ENCODE results near the gene HPGD. TPM values are rescaled to one million over a fixed set of nuclear protein-coding genes. Genes with fewer than 3 reads are reported as not detected.

HPGD gene
- total RNA-seq, 4 donors from 2014 or later: 1.0 to 7.2 (median 2.7) TPM

DNA sequence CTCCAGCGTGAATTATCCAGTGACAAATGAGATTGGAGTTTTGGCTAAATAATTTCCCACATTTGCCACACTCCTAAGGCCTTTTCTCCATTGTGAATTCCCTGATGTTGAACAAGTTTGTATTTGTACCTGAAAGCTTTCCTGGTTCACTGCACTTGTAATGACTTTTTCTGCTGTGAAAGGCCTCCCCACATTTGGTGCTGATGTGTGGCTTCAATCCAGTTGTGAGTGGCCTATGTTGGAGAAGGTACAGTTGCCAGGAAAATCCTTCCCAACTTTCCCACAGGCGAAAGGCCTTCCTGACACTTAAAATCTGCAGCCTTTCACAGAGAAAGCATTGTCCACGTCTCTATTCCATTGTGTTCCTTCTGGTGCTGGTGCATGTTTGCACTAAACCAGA lies 17.3 kb upstream of the HPGD start:
- no peaks in the 10 kb centered on the region for H3K9me3 ChIP-seq
- H3K36me3 ChIP-seq: no peaks in the 10 kb centered on the region
- no peak for DNase-seq (ENCODE audit: low spot score in 2 of 2)
- no peaks in the 10 kb centered on the region for H3K4me1 ChIP-seq
- no peak overlapping the region for H3K4me3 ChIP-seq
- 36 to 71% methylated on average over 3 of the region's 3 CpGs for WGBS, 2 donors
- TF ChIP-seq POLR2A (IDR thresholded peaks at IDR 0.05) (no peak), EP300 (IDR thresholded peaks at IDR 0.05) (no peak)
- TF ChIP-seq, protein P1, sequence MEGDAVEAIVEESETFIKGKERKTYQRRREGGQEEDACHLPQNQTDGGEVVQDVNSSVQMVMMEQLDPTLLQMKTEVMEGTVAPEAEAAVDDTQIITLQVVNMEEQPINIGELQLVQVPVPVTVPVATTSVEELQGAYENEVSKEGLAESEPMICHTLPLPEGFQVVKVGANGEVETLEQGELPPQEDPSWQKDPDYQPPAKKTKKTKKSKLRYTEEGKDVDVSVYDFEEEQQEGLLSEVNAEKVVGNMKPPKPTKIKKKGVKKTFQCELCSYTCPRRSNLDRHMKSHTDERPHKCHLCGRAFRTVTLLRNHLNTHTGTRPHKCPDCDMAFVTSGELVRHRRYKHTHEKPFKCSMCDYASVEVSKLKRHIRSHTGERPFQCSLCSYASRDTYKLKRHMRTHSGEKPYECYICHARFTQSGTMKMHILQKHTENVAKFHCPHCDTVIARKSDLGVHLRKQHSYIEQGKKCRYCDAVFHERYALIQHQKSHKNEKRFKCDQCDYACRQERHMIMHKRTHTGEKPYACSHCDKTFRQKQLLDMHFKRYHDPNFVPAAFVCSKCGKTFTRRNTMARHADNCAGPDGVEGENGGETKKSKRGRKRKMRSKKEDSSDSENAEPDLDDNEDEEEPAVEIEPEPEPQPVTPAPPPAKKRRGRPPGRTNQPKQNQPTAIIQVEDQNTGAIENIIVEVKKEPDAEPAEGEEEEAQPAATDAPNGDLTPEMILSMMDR (IDR thresholded peaks at IDR 0.05): no peak
- H3K27ac ChIP-seq: no peak overlapping the region
- no peaks in the 10 kb centered on the region for H3K27me3 ChIP-seq

DNA sequence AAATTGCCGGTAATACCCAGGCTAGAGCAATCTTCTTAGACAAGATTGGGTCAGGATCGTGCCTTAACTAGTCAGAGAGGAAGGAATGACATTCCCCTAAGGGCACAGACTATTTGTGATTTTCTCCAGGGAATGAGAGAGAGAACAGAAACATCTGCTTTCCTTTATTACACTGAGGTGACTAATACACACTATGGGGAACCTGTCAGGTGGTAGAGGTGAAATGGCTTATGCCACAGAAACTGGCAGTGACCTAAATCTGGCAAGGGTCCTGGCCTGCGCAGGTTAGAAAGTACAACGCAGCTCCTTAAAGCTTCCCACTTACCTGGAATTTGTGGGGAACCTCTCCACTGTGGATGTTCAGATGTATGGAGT lies 16.6 kb upstream of the HPGD start:
- Histone ChIP-seq H3K27ac (no peak overlapping the region), H3K4me3 (no peak overlapping the region), H3K27me3 (no peaks in the 10 kb centered on the region), H3K9me3 (no peaks in the 10 kb centered on the region), H3K36me3 (no peaks in the 10 kb centered on the region), H3K4me1 (no peaks in the 10 kb centered on the region)
- WGBS, 2 donors: 91 to 95% methylated on average over 4 of the region's 4 CpGs
- TF ChIP-seq, protein P1 (IDR thresholded peaks at IDR 0.05): no peak
- no peak for TF ChIP-seq EP300 (IDR thresholded peaks at IDR 0.05)
- TF ChIP-seq POLR2A (IDR thresholded peaks at IDR 0.05): no peak
- no peak for DNase-seq (ENCODE audit: low spot score in 2 of 2)

DNA sequence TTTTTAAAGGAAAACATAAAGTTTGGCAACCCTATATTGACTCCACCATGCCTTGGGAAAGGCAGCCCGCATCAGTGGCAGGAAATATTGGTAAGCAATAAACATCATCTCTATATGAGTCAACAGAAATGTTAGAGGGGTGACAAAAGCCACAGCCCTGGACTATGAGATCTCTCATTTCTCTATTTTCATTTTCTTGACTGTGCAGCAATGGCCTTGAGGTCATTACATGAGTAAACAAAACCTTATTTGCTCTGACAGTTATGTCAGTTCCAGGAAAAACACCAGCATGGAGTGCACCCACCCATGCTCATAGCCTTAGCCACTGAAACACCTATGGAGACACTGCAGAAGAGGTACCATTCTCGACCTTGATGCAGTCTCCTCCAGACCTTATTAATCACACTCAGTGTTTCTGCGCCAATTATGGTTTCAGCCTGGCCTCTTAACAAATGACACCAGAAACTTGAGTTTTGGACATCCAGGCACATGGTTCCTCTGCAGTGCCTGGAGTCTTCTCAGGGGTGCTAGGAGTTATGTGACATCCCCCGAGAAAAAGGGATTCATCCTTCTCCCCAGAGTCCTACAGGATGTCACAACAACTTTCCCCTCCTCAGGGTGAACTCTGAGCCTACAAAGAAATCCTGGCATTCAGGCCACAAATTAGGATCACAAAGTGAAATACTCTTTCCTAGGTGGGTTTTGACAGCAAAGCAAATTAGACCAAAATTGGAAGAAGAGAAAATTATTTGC lies 16.0 kb upstream of the HPGD start:
- no peak for TF ChIP-seq POLR2A (IDR thresholded peaks at IDR 0.05)
- TF ChIP-seq, protein P1 (IDR thresholded peaks at IDR 0.05): no peak
- TF ChIP-seq EP300 (IDR thresholded peaks at IDR 0.05): no peak
- no peaks in the 10 kb centered on the region for H3K36me3 ChIP-seq
- H3K27ac ChIP-seq: no peak overlapping the region
- H3K4me1 ChIP-seq: no peaks in the 10 kb centered on the region
- DNase-seq (ENCODE audit: low spot score in 2 of 2): no peak
- 68 to 95% methylated on average over 4 of the region's 4 CpGs for WGBS, 2 donors
- H3K4me3 ChIP-seq: no peak overlapping the region
- no peaks in the 10 kb centered on the region for H3K27me3 ChIP-seq
- H3K9me3 ChIP-seq: no peaks in the 10 kb centered on the region

DNA sequence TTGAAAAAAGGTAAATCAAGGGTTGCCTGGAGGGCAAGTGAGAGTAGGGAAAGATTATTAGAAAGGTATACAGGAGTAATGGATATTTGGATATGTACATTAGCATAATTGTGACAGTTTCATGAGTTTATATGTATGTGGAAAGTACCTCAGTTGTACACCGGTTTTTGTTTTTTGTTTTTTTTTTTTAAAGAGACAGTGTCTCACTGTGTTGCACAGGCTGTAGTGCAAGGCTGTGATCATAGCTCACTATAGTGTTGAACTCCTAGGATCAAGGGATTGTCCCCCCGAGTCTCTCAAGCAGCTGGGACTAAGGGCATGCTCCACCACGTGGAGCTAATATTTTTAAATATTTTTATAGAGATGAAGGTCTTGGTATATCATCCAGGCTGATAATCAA lies 15.3 kb upstream of the HPGD start:
- Histone ChIP-seq H3K36me3 (no peaks in the 10 kb centered on the region), H3K4me3 (no peak overlapping the region), H3K27ac (no peak overlapping the region), H3K9me3 (no peaks in the 10 kb centered on the region), H3K4me1 (no peaks in the 10 kb centered on the region), H3K27me3 (no peaks in the 10 kb centered on the region)
- WGBS, 2 donors: 61 to 71% methylated on average over 3 of the region's 3 CpGs
- DNase-seq (ENCODE audit: low spot score in 2 of 2): no peak
- no peak for TF ChIP-seq EP300 (IDR thresholded peaks at IDR 0.05)
- no peak for TF ChIP-seq POLR2A (IDR thresholded peaks at IDR 0.05)
- TF ChIP-seq, protein P1 (IDR thresholded peaks at IDR 0.05): no peak

DNA sequence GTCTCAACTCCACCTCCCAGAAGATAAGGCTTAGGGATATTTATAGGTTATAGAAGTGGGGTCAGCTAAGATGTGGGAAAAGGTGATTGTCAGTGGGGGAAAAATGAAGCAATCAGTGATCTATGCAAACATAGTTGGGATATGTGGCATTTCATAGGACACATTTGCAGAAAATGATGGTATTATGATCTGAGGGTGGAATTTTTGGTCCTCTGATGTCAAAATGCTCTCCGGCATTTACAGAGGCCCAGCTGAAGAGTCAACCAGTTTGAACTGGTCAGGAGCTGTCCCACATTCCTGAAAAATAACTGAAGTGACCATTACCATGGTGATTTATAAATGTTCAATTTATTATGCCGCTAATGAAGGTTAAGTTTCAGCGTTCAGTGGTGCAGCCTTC lies 12.2 kb upstream of the HPGD start:
- Histone ChIP-seq H3K27me3 (no peaks in the 10 kb centered on the region), H3K36me3 (no peaks in the 10 kb centered on the region)
- 81 to 82% methylated on average over 3 of the region's 3 CpGs for WGBS, 2 donors

More for the DNA sequence above, 12.2 kb upstream of the HPGD start:
- DNase-seq (ENCODE audit: low spot score in 2 of 2): no peak
- H3K4me3 ChIP-seq: no peak overlapping the region
- no peaks in the 10 kb centered on the region for H3K9me3 ChIP-seq
- TF ChIP-seq EP300 (IDR thresholded peaks at IDR 0.05) (no peak), POLR2A (IDR thresholded peaks at IDR 0.05) (no peak)
- TF ChIP-seq, protein P1 (IDR thresholded peaks at IDR 0.05): no peak
- no peak overlapping the region for H3K27ac ChIP-seq
- H3K4me1 ChIP-seq: no peaks in the 10 kb centered on the region

Measured in tibial nerve (tissue), 4 donors.